NCI-H146 treated with DMSO at 0.1 percent for 48 hours (cell line): ENCODE results near the gene HLA-DRB1.
"Not testable (repeated sequence)": the region's sequence is repeated elsewhere in the genome, so short reads cannot be mapped to it uniquely, and the experiment has no call there.

Source experiments
- DNase-seq: peaks from one replicate; lab custom pipeline; 2025; ENCODE audit not compliant: unreplicated experiment; lab: John Stamatoyannopoulos, UW

Gene HLA-DRB1

DNA sequence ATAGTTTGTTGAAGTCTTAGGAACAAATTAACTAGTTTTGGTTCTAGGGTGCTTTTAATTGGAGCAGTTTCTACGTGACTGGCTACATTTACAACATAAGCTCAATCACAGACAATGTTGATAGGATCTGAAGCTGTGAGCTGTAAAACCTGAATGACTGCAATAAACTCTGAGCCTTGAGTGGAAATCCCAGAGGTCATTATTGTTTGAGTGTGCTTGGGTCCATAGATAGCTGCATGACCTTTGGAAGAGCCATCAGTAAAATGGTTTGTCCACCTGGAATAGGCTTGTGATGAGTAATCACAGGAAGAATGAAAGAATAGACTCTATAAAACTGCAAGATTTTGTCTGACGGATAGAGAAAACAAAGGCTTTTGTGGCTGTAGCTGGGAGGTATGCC is 26.7 kb downstream of the HLA-DRB1 start:
- DNase-seq, result no peak

DNA sequence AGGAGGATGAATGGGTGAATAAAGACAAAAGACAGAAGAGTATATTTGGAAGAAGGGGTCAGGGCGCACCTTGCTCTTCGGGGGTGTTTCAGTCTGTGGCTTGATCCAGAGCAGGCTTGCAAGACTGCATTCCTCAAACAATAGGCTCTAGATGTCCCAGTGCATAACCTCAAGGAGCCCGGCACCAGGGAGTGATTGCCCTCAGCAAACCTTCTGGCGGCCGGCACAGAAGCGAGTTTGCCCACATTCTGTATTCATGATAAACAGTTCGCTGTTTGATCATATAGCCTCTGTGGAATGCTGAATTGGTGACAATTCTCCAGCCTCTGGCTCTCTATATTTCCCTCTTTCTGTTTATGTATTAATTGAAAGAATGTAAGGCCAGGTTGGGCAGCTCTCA is 29.9 kb downstream of the HLA-DRB1 start:
- DNase-seq, result no peak

DNA sequence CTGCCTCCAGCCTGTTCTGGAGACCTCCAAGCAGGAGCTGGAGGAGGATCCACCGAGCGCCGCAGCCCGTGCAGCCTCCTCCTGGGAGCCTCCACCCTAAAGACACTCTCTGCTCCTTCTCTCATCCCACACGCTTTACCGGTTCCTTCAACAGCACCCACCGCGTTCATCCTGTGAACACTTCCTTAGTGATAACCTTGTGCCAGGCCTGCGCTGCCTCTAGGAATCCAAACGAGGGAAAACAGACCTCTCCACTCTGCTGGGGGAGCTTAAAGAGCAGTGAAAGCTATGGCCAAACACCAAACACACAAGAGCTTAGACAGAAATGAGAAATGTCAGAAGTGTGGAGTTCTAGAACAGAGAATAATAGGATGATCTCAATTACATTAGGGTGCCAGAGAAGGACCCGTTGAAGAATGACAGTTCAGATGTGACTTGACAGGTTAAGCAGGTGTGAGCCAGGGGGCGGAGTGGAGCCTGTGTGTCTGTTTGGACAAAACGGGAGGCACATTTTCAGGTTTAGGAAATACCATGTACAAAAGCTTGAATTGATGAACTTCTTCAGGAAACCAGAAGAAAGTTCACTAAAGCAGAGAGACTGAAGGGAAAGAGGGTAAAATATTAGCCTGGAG is 31.1 kb downstream of the HLA-DRB1 start:
- no peak for DNase-seq

DNA sequence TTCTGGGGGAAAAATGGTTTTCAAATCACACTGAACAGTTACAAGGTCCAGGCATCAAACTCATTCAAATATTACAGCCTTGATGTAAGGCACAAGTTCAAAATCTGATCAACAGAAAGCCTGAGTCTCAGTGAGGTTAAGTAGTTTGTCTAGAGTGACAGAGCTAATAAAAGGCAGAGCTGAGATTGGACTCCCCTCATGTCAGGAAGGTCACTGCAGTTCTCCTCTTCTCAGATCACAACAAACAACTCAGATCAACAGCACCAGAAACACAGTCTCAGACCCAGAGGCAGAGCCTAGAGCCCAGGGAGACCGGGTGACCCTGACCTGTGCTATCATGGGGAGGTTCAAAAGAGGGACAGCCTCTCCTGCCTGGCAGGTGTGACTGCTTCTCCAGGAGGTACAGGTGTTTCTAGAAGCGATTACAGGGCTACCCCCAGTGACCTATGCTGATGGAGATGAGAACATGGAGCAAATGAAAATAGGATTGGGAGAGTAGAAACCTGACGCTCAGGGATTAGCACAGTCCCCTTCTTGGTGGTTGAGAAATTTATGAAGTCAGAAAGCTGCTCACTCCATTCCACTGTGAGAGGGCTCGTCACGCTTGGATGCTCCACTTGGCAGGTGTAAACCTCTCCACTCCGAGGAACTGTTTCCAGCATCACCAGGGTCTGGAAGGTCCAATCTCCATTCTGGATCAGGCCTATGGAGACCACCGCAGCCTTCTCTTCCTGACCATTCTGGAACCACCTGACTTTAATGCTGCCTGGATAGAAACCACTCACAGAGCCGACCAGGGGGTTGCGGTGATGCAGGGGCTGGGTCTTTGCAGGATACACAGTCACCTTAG is 35.3 kb downstream of the HLA-DRB1 start:
- no peak for DNase-seq

DNA sequence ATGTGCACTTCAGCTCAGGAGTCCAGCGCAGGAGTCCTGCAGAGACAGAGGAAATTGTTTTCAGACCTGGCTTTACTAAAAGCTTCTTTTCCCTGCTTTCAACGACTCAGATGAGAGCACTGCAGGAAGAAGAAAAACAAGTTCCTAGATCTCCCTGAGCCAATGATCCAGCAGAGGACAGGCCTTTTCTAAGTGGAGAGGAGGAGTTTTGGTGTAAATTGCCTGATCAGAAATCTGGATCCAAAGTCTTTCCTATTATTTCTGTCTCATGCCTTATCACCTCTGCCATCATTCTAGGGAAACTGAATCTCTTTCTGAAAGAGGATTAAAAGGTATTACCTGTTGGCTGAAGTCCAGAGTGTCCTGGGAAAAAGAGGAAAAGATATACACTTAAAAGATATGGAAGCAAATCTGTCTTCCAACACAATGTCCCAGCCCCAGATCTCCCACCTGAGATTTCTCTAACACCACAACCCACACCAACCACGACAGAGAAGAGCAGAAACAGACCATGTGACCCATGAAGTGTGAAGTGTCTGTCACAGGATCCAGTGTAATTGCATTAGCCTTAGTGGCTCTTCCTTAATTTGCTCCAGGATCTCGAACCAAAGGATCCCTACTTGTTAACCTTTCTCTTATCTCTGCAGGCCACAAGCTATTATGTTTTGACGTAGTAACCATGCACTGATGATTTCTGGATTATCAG is 36.5 kb downstream of the HLA-DRB1 start:
- DNase-seq, result no peak

DNA sequence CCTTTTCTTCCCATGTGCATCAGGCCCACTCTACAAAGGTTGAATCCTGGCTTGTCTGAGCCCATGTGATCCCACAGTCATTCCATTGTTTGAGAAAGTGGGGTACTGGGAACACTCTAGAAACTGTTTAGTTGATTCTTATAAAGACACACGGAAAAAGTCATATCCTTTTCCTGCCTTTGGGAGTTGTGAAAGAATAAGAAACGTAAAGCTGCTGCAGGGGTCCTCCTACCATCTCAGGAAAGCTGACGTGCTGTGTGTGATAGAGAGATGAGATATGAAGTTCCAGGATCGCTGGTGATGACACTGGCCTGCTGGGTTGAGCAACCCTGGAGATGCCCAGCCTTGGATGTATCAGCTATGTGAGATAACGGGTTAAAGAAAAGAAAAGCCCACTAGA is 38.2 kb downstream of the HLA-DRB1 start:
- DNase-seq, result no peak

DNA sequence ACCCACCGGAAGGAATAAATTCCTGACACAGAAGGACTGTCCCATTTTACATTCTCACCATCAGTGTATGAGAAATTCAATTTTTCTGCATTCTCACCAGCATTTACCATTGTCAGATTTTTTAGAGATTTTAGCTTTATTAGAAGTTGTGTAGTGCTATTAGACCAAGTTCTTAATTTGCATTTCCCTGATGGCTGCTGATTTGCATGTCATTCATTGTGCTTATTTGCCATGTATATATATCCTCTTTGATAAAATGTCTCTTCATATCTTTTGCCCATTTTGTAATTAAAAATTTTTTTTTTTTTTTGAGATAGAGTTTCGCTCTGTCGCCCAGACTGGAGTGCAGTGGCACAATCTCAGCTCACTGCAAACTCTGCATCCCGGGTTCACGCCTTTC is 49.8 kb downstream of the HLA-DRB1 start:
- no peak for DNase-seq

DNA sequence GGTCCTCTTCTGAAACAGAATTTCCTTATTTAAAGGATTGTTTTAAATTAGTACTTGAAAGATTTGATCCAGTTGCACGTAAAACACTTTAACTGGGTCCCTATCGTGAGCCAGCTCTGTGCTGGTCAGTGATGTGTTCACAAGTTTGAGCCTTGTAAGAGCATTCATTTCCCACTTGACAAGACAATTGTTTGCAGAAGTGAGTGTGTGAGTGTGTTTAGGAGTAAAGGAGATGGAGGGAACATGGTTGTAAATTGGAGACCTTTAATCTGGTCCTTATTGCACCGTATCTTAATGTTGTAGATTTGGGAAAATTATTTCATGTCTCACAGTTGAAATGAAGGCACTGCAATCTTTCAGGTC is 59.2 kb downstream of the HLA-DRB1 start:
- not testable (repeated sequence) for DNase-seq

DNA sequence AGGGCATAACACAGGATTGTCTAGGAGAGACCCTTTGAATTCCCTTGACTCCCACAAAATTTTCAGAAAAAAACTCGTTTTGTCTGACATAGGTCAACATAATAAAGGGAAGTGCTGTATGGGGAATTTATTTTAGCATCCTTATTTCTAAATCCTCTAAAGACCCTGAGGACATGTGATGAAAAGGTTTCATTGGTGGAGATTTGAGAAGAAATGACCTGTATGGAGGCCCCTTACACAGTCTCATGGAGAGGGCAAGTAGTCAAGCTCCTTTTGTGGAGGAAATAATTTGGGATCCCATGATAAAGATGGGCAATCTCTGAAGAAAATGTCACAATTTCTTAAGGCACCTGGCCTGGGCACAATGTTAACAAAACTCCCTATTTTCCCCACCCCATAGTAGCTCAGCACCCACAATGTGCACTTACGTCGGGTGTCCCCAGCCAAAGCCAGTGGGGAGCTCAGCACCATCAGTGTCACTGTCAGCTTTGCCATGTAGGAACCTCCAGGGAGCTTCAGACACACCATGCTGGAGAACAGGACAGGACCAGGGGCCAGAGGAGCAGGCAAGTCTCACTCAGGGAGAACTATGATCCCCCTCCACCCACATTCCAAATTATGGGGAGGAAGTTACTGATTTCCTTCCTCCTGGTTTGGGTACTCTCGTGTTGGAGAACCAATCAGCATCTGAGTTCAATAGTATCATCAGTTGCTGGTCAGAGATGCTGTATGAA is 59.8 kb downstream of the HLA-DRB1 start, which contains the start of gene HLA-DRB5:
HLA-DRB5 (minus strand) TSS at position 591 of the 734 bp plus-strand sequence; CDS start at position 528, 63 bp downstream.
- DNase-seq, result no peak
